C4-2B (cell line): Measurements from ENCODE around the gene CSNK2A2.

Experiments
- H3K27ac ChIP-seq: fragments of 450-650 bp; 2 replicates; pipeline ENCODE4 v1.5.1; 2017
- ZFX ChIP-seq: fragments of 450-650 bp; IDR thresholded peaks from 2 replicates; pipeline ENCODE4 v1.6.1; 2017
- TF ChIP-seq, protein P1 (sequence below): fragments of 450-650 bp; conservative IDR thresholded peaks from 2 replicates; pipeline ENCODE4 v1.5.1; 2017; ENCODE audit warnings: mild to moderate bottlenecking

Gene CSNK2A2

DNA sequence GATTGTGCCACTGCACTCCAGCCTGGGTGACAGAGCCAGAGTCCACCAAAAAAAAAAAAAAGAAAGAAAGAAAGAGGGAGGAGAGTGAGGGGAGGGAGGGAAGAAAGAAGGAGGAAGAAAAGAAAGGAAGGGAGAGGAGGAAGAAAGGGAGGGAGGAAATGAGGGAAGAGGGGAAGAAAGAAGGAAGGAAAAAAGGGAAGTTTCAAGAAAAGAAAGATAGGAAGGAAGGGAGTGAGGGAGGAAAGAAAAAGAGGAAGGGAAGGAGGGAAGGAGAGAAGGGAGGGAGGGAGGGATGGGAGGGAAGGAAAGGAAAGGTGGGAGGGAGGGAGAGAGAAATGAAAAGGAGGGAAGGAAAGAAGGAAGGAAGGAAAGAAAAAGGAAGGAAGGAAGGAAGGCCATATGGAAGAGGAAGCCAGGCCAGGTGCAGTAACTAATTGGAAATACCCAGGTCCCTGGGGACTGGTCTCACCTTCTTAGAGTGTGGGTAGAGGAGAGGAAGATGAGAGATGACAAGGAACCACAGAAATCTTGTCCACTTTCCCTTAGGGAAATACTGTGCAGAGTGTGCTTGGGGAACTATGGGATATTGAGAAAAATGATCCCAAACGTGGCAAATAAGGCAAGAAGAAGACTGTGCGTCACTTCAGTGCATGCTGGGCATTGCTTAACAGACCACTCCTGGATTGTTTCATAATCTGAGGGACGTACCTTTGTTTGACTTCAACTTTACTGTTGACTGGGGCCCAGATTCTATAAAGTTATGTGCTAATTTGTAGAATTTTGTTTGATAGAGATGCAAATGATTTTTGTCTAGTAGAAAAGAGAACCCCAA, 15.1 kb upstream of the CSNK2A2 start:
- H3K27ac ChIP-seq, result no peak overlapping the region
- TF ChIP-seq ZFX, result no peak
- TF ChIP-seq, protein P1, sequence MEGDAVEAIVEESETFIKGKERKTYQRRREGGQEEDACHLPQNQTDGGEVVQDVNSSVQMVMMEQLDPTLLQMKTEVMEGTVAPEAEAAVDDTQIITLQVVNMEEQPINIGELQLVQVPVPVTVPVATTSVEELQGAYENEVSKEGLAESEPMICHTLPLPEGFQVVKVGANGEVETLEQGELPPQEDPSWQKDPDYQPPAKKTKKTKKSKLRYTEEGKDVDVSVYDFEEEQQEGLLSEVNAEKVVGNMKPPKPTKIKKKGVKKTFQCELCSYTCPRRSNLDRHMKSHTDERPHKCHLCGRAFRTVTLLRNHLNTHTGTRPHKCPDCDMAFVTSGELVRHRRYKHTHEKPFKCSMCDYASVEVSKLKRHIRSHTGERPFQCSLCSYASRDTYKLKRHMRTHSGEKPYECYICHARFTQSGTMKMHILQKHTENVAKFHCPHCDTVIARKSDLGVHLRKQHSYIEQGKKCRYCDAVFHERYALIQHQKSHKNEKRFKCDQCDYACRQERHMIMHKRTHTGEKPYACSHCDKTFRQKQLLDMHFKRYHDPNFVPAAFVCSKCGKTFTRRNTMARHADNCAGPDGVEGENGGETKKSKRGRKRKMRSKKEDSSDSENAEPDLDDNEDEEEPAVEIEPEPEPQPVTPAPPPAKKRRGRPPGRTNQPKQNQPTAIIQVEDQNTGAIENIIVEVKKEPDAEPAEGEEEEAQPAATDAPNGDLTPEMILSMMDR, result no peak

DNA sequence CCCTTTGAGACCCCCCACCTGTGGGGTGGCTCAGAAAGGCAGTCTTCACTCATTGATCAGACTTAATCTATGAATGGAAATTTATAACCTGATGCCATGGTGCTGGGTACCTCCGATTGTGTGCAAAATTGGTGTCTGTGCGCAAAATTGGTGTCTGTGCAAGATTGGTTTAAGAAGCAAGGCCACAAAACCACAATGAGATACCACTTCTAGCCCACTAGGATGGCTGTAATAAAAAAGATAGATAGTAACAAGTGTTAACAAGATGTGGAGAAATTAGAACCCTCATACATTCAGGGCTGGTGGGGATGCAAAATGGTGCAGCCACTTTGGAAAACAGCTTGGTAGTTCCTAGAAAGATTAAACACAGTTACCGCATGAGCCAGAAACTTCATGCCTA, 13.9 kb upstream of the CSNK2A2 start:
- H3K27ac ChIP-seq, result no peak overlapping the region
- TF ChIP-seq, protein P1, result no peak
- no peak for TF ChIP-seq ZFX

DNA sequence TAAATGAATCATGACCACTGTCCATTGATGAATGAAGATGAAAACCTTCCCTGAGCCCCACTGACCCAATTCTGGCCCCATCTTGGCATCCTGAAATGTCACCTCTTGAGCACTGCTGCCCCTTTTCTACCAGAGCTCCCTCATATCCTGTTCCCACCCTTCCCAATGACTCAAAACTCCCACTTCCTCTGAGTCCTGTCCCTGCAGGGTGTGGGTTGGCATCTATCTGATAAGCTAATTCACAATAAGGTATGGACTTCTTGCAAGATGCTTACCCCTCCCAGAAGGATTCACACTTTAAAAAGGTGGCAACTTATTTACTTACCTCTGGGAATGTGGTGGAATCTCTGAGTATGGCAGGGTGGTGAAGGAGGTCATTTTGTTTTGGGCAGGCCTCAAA, 13.3 kb upstream of the CSNK2A2 start:
- TF ChIP-seq ZFX, result no peak
- TF ChIP-seq, protein P1, result no peak
- no peak overlapping the region for H3K27ac ChIP-seq

DNA sequence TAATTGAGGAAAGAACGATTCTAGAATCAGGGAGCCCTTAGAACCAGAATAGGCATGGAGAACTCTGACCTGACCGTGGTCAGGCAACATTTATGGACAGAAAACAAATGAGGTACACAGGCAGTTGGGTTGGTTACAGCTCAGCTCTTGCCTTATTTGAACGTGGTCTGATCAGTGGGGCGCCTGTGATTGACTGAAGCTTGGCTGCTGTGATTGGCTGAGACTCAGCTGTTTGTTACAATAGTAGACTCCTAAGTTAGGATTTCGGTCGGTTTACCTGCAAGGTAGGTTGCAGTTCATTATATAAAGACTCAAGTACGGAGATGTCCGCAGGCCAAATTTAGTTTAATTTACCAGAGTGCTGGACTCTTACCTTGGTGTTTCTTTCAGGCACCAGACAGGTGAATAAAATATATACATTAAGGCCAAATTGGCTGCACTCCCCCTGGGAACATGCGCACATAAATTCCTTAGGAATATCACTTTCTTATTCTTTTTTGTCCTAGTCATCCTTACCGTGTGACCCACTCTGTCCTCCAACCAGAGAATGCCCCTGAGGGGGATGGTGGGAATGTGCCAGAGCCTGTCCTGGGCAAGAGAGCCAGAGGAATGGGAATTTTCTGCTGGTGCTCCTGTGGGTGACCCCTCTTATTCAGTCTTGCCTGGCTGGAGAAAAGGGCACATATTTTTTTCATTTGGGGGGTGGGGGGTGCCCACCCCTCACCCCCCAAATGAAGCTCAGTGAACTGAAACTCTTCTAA, 7.5 kb upstream of the CSNK2A2 start:
- H3K27ac ChIP-seq, result no peak overlapping the region
- TF ChIP-seq ZFX, result no peak
- TF ChIP-seq, protein P1, result no peak

DNA sequence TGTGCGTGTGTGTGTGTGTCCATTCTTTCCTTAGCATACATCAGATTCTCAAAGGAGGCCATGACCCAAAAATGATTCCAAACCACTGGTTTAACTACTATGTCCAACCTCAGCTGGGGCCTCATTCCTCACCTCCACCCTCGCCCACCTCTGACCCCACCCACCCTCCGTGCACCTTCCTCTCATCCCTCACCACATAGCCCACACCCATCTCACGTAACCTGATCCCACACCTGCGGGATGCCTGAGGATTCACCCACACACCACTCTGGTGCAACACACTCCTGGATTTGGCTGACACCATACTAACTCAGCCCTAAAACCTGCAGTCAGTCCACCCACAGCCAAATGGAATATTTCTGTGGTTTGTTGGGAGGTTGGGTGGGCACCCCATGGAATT, 3.3 kb upstream of the CSNK2A2 start:
- no peak for TF ChIP-seq ZFX
- TF ChIP-seq, protein P1, result no peak
- H3K27ac ChIP-seq, result no peak overlapping the region

DNA sequence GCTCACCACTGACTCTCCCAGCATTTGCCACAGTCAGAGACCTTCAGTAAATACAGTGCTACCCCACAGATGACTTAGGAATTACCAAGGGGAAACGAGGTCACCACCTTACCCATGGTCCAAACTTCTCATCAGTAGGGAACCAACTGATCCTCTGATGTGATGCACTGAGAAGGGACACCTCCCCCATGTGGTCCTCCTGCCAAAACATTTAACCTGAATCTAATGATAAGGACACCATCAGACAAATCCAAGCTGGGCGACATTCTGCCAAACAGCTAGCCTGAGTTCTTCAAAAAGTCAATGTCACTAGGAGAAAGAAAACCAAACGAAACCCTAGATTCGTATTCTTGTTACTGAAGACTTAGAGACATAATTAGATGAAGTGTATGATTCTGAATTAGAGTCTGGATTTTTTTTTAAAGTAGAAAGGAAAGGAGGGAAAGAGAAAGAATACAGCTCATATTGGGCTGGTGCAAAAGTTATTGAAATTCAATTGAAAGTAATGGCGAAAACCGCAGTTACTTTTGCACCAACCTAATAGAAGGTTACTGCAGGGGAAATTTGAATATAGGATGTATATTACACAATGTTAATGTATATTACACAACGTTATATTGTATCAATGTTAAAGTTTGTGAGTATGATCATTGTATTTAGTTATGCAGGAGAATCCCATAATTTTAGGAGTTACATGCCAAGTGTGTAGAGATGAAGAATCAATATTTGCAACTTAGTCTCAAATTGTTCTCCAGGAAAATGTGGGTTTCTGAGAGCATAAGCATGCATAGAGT, 2.3 kb upstream of the CSNK2A2 start:
- TF ChIP-seq, protein P1, result no peak
- no peak for TF ChIP-seq ZFX
- H3K27ac ChIP-seq, result no peak overlapping the region
